IMR-90 (cell line): Measurements from ENCODE around the gene SFTA2.
"Not testable (repeated sequence)": the region's sequence is repeated elsewhere in the genome, so short reads cannot be mapped to it uniquely, and the experiment has no call there.

ENCODE experiments used
- CTCF ChIP-seq: conservative IDR thresholded peaks from 2 replicates; pipeline ENCODE4 v1.5.1; 2012; ENCODE audit warnings: mild to moderate bottlenecking, low read depth, low read length, improper control_type of control experiment
- POLR2A ChIP-seq: IDR thresholded peaks from 2 replicates; pipeline ENCODE4 v1.6.1; 2012; ENCODE audit warnings: mild to moderate bottlenecking, low read depth, low read length

GRCh38 chr6:30969171-30969570 is 37.2 kb upstream of the SFTA2 start:
- not testable (repeated sequence) for TF ChIP-seq POLR2A, CTCF
